Eye (tissue), 1 donor: ENCODE measurements around the gene PIGBOS1.
A peak's percentile ranks its signal among the peaks of the same experiment; 100 is the strongest.
"Not testable (repeated sequence)": the region's sequence is repeated elsewhere in the genome, so short reads cannot be mapped to it uniquely, and the experiment has no call there.

Experiments used
- DNase-seq: peaks from one replicate; pipeline ENCODE4 v3.0.0-alpha.2; 2015

PIGBOS1 gene

GRCh38 chr15:55290528-55291057 lies 28.3 kb downstream of the PIGBOS1 start:
- DNase-seq: peak; percentile 93

GRCh38 chr15:55289746-55290527 lies 29.0 kb downstream of the PIGBOS1 start, which contains the start of gene RAB27A:
Gene RAB27A (minus strand): TSS chr15:55289813. CDS start chr15:55234934, 54,879 bp downstream.
- DNase-seq: no peak

- peak; percentile 78 for DNase-seq
These were observed 29.7 kb downstream of the PIGBOS1 start for GRCh38 chr15:55289011-55289745.

- DNase-seq: no peak
These were observed 30.8 kb downstream of the PIGBOS1 start for GRCh38 chr15:55288006-55288717.

- not testable (repeated sequence) for DNase-seq
These were observed 32.3 kb downstream of the PIGBOS1 start for GRCh38 chr15:55286442-55287189.

- no peak for DNase-seq
These were observed 34.5 kb downstream of the PIGBOS1 start for GRCh38 chr15:55284426-55284825.

- DNase-seq: no peak
These were observed 35.4 kb downstream of the PIGBOS1 start for GRCh38 chr15:55283379-55284147.

- DNase-seq: no peak
These were observed 36.6 kb downstream of the PIGBOS1 start for GRCh38 chr15:55282284-55282833.

- no peak for DNase-seq
These were observed 37.2 kb downstream of the PIGBOS1 start for GRCh38 chr15:55281517-55282228.

- DNase-seq: not testable (repeated sequence)
These were observed 38.3 kb downstream of the PIGBOS1 start for GRCh38 chr15:55280589-55280988.

- DNase-seq: no peak
These were observed 39.1 kb downstream of the PIGBOS1 start for GRCh38 chr15:55279746-55280351.

GRCh38 chr15:55279100-55279745 lies 39.7 kb downstream of the PIGBOS1 start:
- DNase-seq: no peak

- no peak for DNase-seq
These were observed 41.2 kb downstream of the PIGBOS1 start for GRCh38 chr15:55277715-55278114.

GRCh38 chr15:55277116-55277564 lies 41.8 kb downstream of the PIGBOS1 start:
- no peak for DNase-seq

- DNase-seq: no peak
These were observed 42.6 kb downstream of the PIGBOS1 start for GRCh38 chr15:55276324-55276723.

GRCh38 chr15:55270291-55270690 lies 48.6 kb downstream of the PIGBOS1 start:
- peak; percentile 53 for DNase-seq

- no peak for DNase-seq
These were observed 50.7 kb downstream of the PIGBOS1 start for GRCh38 chr15:55268176-55268695.

GRCh38 chr15:55267401-55268175 lies 51.3 kb downstream of the PIGBOS1 start:
- no peak for DNase-seq
